GM12891 (cell line): ENCODE results near the gene MYOC.

ENCODE experiments used
- POLR2A ChIP-seq: IDR thresholded peaks from 2 replicates; pipeline ENCODE4 v1.6.1; 2011; ENCODE audit warnings: low read depth, low read length, control low read depth
- POLR2AphosphoS5 ChIP-seq: IDR thresholded peaks from 2 replicates; pipeline ENCODE4 v1.6.1; 2011; ENCODE audit warnings: low read depth, low read length, control low read depth

GRCh38 chr1:171596119-171596518 lies 56.4 kb downstream of the MYOC start:
- TF ChIP-seq POLR2A (no peak), POLR2AphosphoS5 (no peak)
